CD14-positive monocyte (primary cell): Measurements from ENCODE around the gene PKIB. TPM values are rescaled to one million over a fixed set of nuclear protein-coding genes. Genes with fewer than 3 reads are reported as not detected.

ENCODE experiments used
- DNase-seq, 3 donors: peaks; one replicate each; pipeline ENCODE4 v3.0.0-alpha.2; 2011 to 2022
- H2AFZ ChIP-seq: 2 replicates; pipeline ENCODE4 v1.6.0; 2012; ENCODE audit warnings: mild to moderate bottlenecking, low read depth, low read length, inconsistent platforms; ENCODE audit not compliant: insufficient read depth, poor library complexity, severe bottlenecking
- H3K27ac ChIP-seq, 2 donors: 1 replicate in 1 of 2; 2 replicates in 1 of 2; pipeline ENCODE4 v1.5.1; 2012 to 2013; ENCODE audit warnings: low read length in 2 of 2, control low read depth in 1 of 2, inconsistent platforms in 1 of 2, low read depth in 1 of 2, mild to moderate bottlenecking in 1 of 2
- H3K27me3 ChIP-seq, 2 donors: one replicate each; pipeline versions ENCODE4 v1.6.0 to v1.6.1; 2011 to 2013; ENCODE audit warnings: low read length in 2 of 2; ENCODE audit not compliant: control insufficient read depth in 2 of 2, insufficient read depth in 2 of 2
- H3K36me3 ChIP-seq, 2 donors: replicated peaks in 1 of 2; 1 replicate in 1 of 2; 2 replicates in 1 of 2; pipeline versions ENCODE4 v1.5.1 to v1.6.1; 2012 to 2013; ENCODE audit warnings: low read length in 2 of 2, control low read depth in 1 of 2, inconsistent platforms in 1 of 2, mild to moderate bottlenecking in 1 of 2; ENCODE audit not compliant: insufficient read depth in 2 of 2, control insufficient read depth in 1 of 2
- H3K4me1 ChIP-seq, 2 donors: 1 replicate in 1 of 2; 2 replicates in 1 of 2; pipeline versions ENCODE4 v1.5.1 to v1.6.1; 2012 to 2013; ENCODE audit warnings: low read length in 2 of 2, control low read depth in 1 of 2, inconsistent platforms in 1 of 2, mild to moderate bottlenecking in 1 of 2, moderate library complexity in 1 of 2; ENCODE audit not compliant: insufficient read depth in 2 of 2, control insufficient read depth in 1 of 2
- H3K4me2 ChIP-seq: replicated peaks from 2 replicates; pipeline ENCODE3; 2012; ENCODE audit warnings: low read length, moderate library complexity, mild to moderate bottlenecking; ENCODE audit not compliant: poor library complexity, severe bottlenecking; ENCODE audit errors: extremely low read depth
- H3K4me3 ChIP-seq, 3 experiments: fragments of 200-600 bp in 1 of 3; sonication (generic) in 1 of 3; replicated peaks in 1 of 3; 1 replicate in 2 of 3; 2 replicates in 1 of 3; pipeline ENCODE4 v1.5.1; 2011 to 2013; ENCODE audit warnings: low read length in 3 of 3, mild to moderate bottlenecking in 3 of 3, control low read depth in 2 of 3, low read depth in 2 of 3, inconsistent platforms in 1 of 3, moderate library complexity in 1 of 3
- H3K79me2 ChIP-seq: 2 replicates; pipeline ENCODE4 v1.6.0; 2012; ENCODE audit warnings: mild to moderate bottlenecking, control low read depth, inconsistent platforms, low read length, moderate library complexity; ENCODE audit not compliant: insufficient read depth
- H3K9ac ChIP-seq: 2 replicates; pipeline ENCODE4 v1.6.0; 2017; ENCODE audit warnings: low read length, mild to moderate bottlenecking; ENCODE audit not compliant: insufficient read depth, poor library complexity, severe bottlenecking
- H3K9me3 ChIP-seq, 2 donors: replicated peaks in 1 of 2; 1 replicate in 1 of 2; 2 replicates in 1 of 2; pipeline versions ENCODE4 v1.5.1 to v1.6.1; 2012 to 2013; ENCODE audit warnings: low read length in 2 of 2, control low read depth in 1 of 2; ENCODE audit not compliant: control insufficient read depth in 1 of 2, insufficient read depth in 1 of 2
- H4K20me1 ChIP-seq: 2 replicates; pipeline ENCODE4 v1.6.0; 2012; ENCODE audit warnings: mild to moderate bottlenecking, low read length, control low read depth, moderate library complexity; ENCODE audit not compliant: insufficient read depth
- H3K27ac Mint-ChIP-seq, 7 donors: one replicate each; pipeline ENCODE4 v1.8.0; 2020; ENCODE audit warnings: mild to moderate bottlenecking in 7 of 7, mixed read lengths in 7 of 7, moderate library complexity in 6 of 7, inconsistent platforms in 2 of 7
- H3K27me3 Mint-ChIP-seq, 3 donors: one replicate each; pipeline ENCODE4 v1.8.0; 2021 to 2022; ENCODE audit warnings: low read depth in 3 of 3, mild to moderate bottlenecking in 3 of 3, mixed read lengths in 3 of 3, moderate library complexity in 3 of 3, inconsistent platforms in 1 of 3
- H3K36me3 Mint-ChIP-seq, 2 donors: one replicate each; pipeline ENCODE4 v1.8.0; 2020; ENCODE audit warnings: mixed read lengths in 2 of 2, inconsistent platforms in 1 of 2, mild to moderate bottlenecking in 1 of 2
- H3K4me1 Mint-ChIP-seq: one replicate; pipeline ENCODE4 v1.8.0; 2020; ENCODE audit warnings: mild to moderate bottlenecking, mixed read lengths
- H3K4me3 Mint-ChIP-seq, 2 donors: one replicate each; pipeline ENCODE4 v1.8.0; 2020; ENCODE audit warnings: mild to moderate bottlenecking in 2 of 2, mixed read lengths in 2 of 2, moderate library complexity in 1 of 2
- H3K9me3 Mint-ChIP-seq, 7 donors: one replicate each; pipeline ENCODE4 v1.8.0; 2020 to 2022; ENCODE audit warnings: mixed read lengths in 7 of 7, mild to moderate bottlenecking in 6 of 7, moderate library complexity in 6 of 7, inconsistent platforms in 2 of 7
- CTCF ChIP-seq: fragments of 200-600 bp; IDR thresholded peaks from one replicate; pipeline ENCODE4 v1.8.0; 2022; ENCODE audit warnings: antibody characterized with exemption, mild to moderate bottlenecking
- WGBS: methylation state at CpG from one replicate; pipeline ENCODE4 v1.1.5; 2013; ENCODE audit warnings: missing lambda C conversion rate; ENCODE audit not compliant: insufficient coverage; 5-methylcytosine and 5-hydroxymethylcytosine counted together
- intact Hi-C, 2 donors: fragments of 100-400 bp; cut with micrococcal nuclease; formaldehyde crosslinking; loops; one replicate each; pipeline versions ENCODE4 v1.15.0 to v1.15.1; 2023
- polyA plus RNA-seq, 3 donors: library from polyadenylated mRNA; depleted of rRNA in 1 of 3; unstranded in 2 of 3; stranded (reverse) in 1 of 3; fragments of 300-500 nt in 2 of 3; fragments of >200 nt in 1 of 3; fragmentation: Illumina TruSeq in 2 of 3; gene quantifications; 1 replicate in 2 of 3; 2 replicates in 1 of 3; pipeline ENCODE4 v1.2.3, GENCODE V29; 2012 to 2021

Gene PKIB
- polyA plus RNA-seq, 3 donors, result 1.3 to 2.0 (median 1.4) TPM

- Histone ChIP-seq H3K9me3 (no peaks in the 10 kb centered on the region), H3K27me3 (no peaks in the 10 kb centered on the region), H3K4me1 (no peaks in the 10 kb centered on the region), H3K4me2 (no peak overlapping the region), H2AFZ (no peak overlapping the region), H3K27ac (no peak overlapping the region), H3K79me2 (no peaks in the 10 kb centered on the region), H3K9ac (no peak overlapping the region), H3K4me3 (no peak overlapping the region), H4K20me1 (no peaks in the 10 kb centered on the region), H3K36me3 (no peaks in the 10 kb centered on the region)
- no peak for TF ChIP-seq CTCF
- Mint-ChIP-seq H3K4me3 (no peak overlapping the region), H3K9me3 (peaks cover 0 to 5% (median 2%) of the 10 kb centered on the region in 7 donors), H3K27ac (no peak overlapping the region), H3K27me3 (peaks cover under 1 to 4% (median 2%) of the 10 kb centered on the region in 3 donors), H3K4me1 (no peaks in the 10 kb centered on the region), H3K36me3 (no peaks in the 10 kb centered on the region)
- DNase-seq, result no peak
- 29% methylated on average over 1 of the region's 2 CpGs for WGBS
- intact Hi-C loops, result no loop called here
Measured at GRCh38 chr6:122696079-122696478, 85.9 kb downstream of the PKIB start.

GRCh38 chr6:122696853-122697252, 86.6 kb downstream of the PKIB start:
- DNase-seq, result no peak
- no peak for TF ChIP-seq CTCF
- intact Hi-C loops, result no loop called here
- peaks cover 0 to 5% (median 2%) of the 10 kb centered on the region in 7 donors for H3K9me3 Mint-ChIP-seq
- Histone ChIP-seq H3K9ac (no peak overlapping the region), H3K4me1 (no peaks in the 10 kb centered on the region), H3K4me2 (no peak overlapping the region), H3K9me3 (no peaks in the 10 kb centered on the region), H4K20me1 (no peaks in the 10 kb centered on the region), H2AFZ (no peak overlapping the region), H3K36me3 (no peaks in the 10 kb centered on the region), H3K27me3 (no peaks in the 10 kb centered on the region), H3K79me2 (no peaks in the 10 kb centered on the region), H3K4me3 (no peak overlapping the region), H3K27ac (no peak overlapping the region)
- peaks cover 0 to 2% (median 2%) of the 10 kb centered on the region in 3 donors for H3K27me3 Mint-ChIP-seq
- H3K4me1 Mint-ChIP-seq, result no peaks in the 10 kb centered on the region
- H3K27ac Mint-ChIP-seq, result no peak overlapping the region
- H3K36me3 Mint-ChIP-seq, result no peaks in the 10 kb centered on the region
- H3K4me3 Mint-ChIP-seq, result no peak overlapping the region
